Measurements from ENCODE around the gene ZNF423. TPM values are rescaled to one million over a fixed set of nuclear protein-coding genes. Genes with fewer than 3 reads are reported as not detected.

The ZNF423 gene
- total RNA-seq, 2 experiments from 2014 or later, result not detected

GRCh38 chr16:49671333-49671732, 184.6 kb downstream of the ZNF423 start:
- H3K27ac Mint-ChIP-seq, result no peak overlapping the region
- TF ChIP-seq CTCF (IDR thresholded peaks at IDR 0.05), result no peak
- no peaks in the 10 kb centered on the region for H3K4me1 Mint-ChIP-seq (ENCODE audit: low read depth)
- H3K9me3 Mint-ChIP-seq, result no peaks in the 10 kb centered on the region
- H3K36me3 Mint-ChIP-seq (ENCODE audit: low read depth), result no peaks in the 10 kb centered on the region
- DNase-seq (no peak), ATAC-seq (no peak)
- H3K4me3 Mint-ChIP-seq, result no peak overlapping the region
- intact Hi-C loops (cut with micrococcal nuclease), result no loop called here
- POLR2A ChIA-PET, result no interaction called here
- CTCF ChIA-PET, result no interaction called here
- no peaks in the 10 kb centered on the region for H3K27me3 Mint-ChIP-seq

- no peak overlapping the region for H3K4me3 Mint-ChIP-seq
- CTCF ChIA-PET, result no interaction called here
- no peak for ATAC-seq
- no peak for TF ChIP-seq CTCF (IDR thresholded peaks at IDR 0.05)
- H3K27ac Mint-ChIP-seq, result no peak overlapping the region
- DNase-seq, result no peak
- no peaks in the 10 kb centered on the region for H3K27me3 Mint-ChIP-seq
- H3K4me1 Mint-ChIP-seq (ENCODE audit: low read depth), result no peaks in the 10 kb centered on the region
- intact Hi-C loops (cut with micrococcal nuclease), result no loop called here
- no peaks in the 10 kb centered on the region for H3K9me3 Mint-ChIP-seq
- POLR2A ChIA-PET, result no interaction called here
- no peaks in the 10 kb centered on the region for H3K36me3 Mint-ChIP-seq (ENCODE audit: low read depth)
Observed at GRCh38 chr16:49670627-49671026, 185.3 kb downstream of the ZNF423 start.

- POLR2A ChIA-PET, result no interaction called here
- H3K27ac Mint-ChIP-seq, result no peak overlapping the region
- no peak overlapping the region for H3K4me3 Mint-ChIP-seq
- ATAC-seq, result no peak
- no peaks in the 10 kb centered on the region for H3K36me3 Mint-ChIP-seq (ENCODE audit: low read depth)
- intact Hi-C loops (cut with micrococcal nuclease), result no loop called here
- DNase-seq, result no peak
- no peak for TF ChIP-seq CTCF (IDR thresholded peaks at IDR 0.05)
- CTCF ChIA-PET, result no interaction called here
- no peaks in the 10 kb centered on the region for H3K4me1 Mint-ChIP-seq (ENCODE audit: low read depth)
- no peaks in the 10 kb centered on the region for H3K27me3 Mint-ChIP-seq
- no peaks in the 10 kb centered on the region for H3K9me3 Mint-ChIP-seq
Observed at GRCh38 chr16:49665482-49666230, 190.3 kb downstream of the ZNF423 start.

- intact Hi-C loops (cut with micrococcal nuclease), result no loop called here
- Mint-ChIP-seq H3K4me1 (ENCODE audit: low read depth) (no peaks in the 10 kb centered on the region), H3K27ac (no peak overlapping the region), H3K9me3 (no peaks in the 10 kb centered on the region), H3K4me3 (no peak overlapping the region), H3K36me3 (ENCODE audit: low read depth) (no peaks in the 10 kb centered on the region), H3K27me3 (no peaks in the 10 kb centered on the region)
- DNase-seq, result no peak
- POLR2A ChIA-PET, result no interaction called here
- no peak for ATAC-seq
- TF ChIP-seq CTCF (IDR thresholded peaks at IDR 0.05), result no peak
- CTCF ChIA-PET, result no interaction called here
Observed at GRCh38 chr16:49664221-49665215, 191.4 kb downstream of the ZNF423 start.

Data from activated CD8-positive, alpha-beta T cell treated with anti-CD3 and anti-CD28 coated beads for 36 hours (primary cell).